CD14-positive monocyte (primary cell): Measurements from ENCODE around the gene ADAMTS10. TPM values are rescaled to one million over a fixed set of nuclear protein-coding genes. Genes with fewer than 3 reads are reported as not detected.
A peak's percentile ranks its signal among the peaks of the same experiment; 100 is the strongest.
"Not testable (repeated sequence)": the region's sequence is repeated elsewhere in the genome, so short reads cannot be mapped to it uniquely, and the experiment has no call there.

Source experiments
- DNase-seq, 3 donors: peaks; one replicate each; pipeline ENCODE4 v3.0.0-alpha.2; 2011 to 2022
- H2AFZ ChIP-seq: 2 replicates; pipeline ENCODE4 v1.6.0; 2012; ENCODE audit warnings: mild to moderate bottlenecking, low read depth, low read length, inconsistent platforms; ENCODE audit not compliant: insufficient read depth, poor library complexity, severe bottlenecking
- H3K27ac ChIP-seq, 2 donors: 1 replicate in 1 of 2; 2 replicates in 1 of 2; pipeline ENCODE4 v1.5.1; 2012 to 2013; ENCODE audit warnings: low read length in 2 of 2, control low read depth in 1 of 2, inconsistent platforms in 1 of 2, low read depth in 1 of 2, mild to moderate bottlenecking in 1 of 2
- H3K27me3 ChIP-seq, 2 donors: one replicate each; pipeline versions ENCODE4 v1.6.0 to v1.6.1; 2011 to 2013; ENCODE audit warnings: low read length in 2 of 2; ENCODE audit not compliant: control insufficient read depth in 2 of 2, insufficient read depth in 2 of 2
- H3K36me3 ChIP-seq, 2 donors: replicated peaks in 1 of 2; 1 replicate in 1 of 2; 2 replicates in 1 of 2; pipeline versions ENCODE4 v1.5.1 to v1.6.1; 2012 to 2013; ENCODE audit warnings: low read length in 2 of 2, control low read depth in 1 of 2, inconsistent platforms in 1 of 2, mild to moderate bottlenecking in 1 of 2; ENCODE audit not compliant: insufficient read depth in 2 of 2, control insufficient read depth in 1 of 2
- H3K4me1 ChIP-seq, 2 donors: 1 replicate in 1 of 2; 2 replicates in 1 of 2; pipeline versions ENCODE4 v1.5.1 to v1.6.1; 2012 to 2013; ENCODE audit warnings: low read length in 2 of 2, control low read depth in 1 of 2, inconsistent platforms in 1 of 2, mild to moderate bottlenecking in 1 of 2, moderate library complexity in 1 of 2; ENCODE audit not compliant: insufficient read depth in 2 of 2, control insufficient read depth in 1 of 2
- H3K4me2 ChIP-seq: replicated peaks from 2 replicates; pipeline ENCODE3; 2012; ENCODE audit warnings: low read length, moderate library complexity, mild to moderate bottlenecking; ENCODE audit not compliant: poor library complexity, severe bottlenecking; ENCODE audit errors: extremely low read depth
- H3K4me3 ChIP-seq, 3 experiments: fragments of 200-600 bp in 1 of 3; sonication (generic) in 1 of 3; replicated peaks in 1 of 3; 1 replicate in 2 of 3; 2 replicates in 1 of 3; pipeline ENCODE4 v1.5.1; 2011 to 2013; ENCODE audit warnings: low read length in 3 of 3, mild to moderate bottlenecking in 3 of 3, control low read depth in 2 of 3, low read depth in 2 of 3, inconsistent platforms in 1 of 3, moderate library complexity in 1 of 3
- H3K79me2 ChIP-seq: 2 replicates; pipeline ENCODE4 v1.6.0; 2012; ENCODE audit warnings: mild to moderate bottlenecking, control low read depth, inconsistent platforms, low read length, moderate library complexity; ENCODE audit not compliant: insufficient read depth
- H3K9ac ChIP-seq: 2 replicates; pipeline ENCODE4 v1.6.0; 2017; ENCODE audit warnings: low read length, mild to moderate bottlenecking; ENCODE audit not compliant: insufficient read depth, poor library complexity, severe bottlenecking
- H3K9me3 ChIP-seq, 2 donors: replicated peaks in 1 of 2; 1 replicate in 1 of 2; 2 replicates in 1 of 2; pipeline versions ENCODE4 v1.5.1 to v1.6.1; 2012 to 2013; ENCODE audit warnings: low read length in 2 of 2, control low read depth in 1 of 2; ENCODE audit not compliant: control insufficient read depth in 1 of 2, insufficient read depth in 1 of 2
- H4K20me1 ChIP-seq: 2 replicates; pipeline ENCODE4 v1.6.0; 2012; ENCODE audit warnings: mild to moderate bottlenecking, low read length, control low read depth, moderate library complexity; ENCODE audit not compliant: insufficient read depth
- H3K27ac Mint-ChIP-seq, 7 donors: one replicate each; pipeline ENCODE4 v1.8.0; 2020; ENCODE audit warnings: mild to moderate bottlenecking in 7 of 7, mixed read lengths in 7 of 7, moderate library complexity in 6 of 7, inconsistent platforms in 2 of 7
- H3K27me3 Mint-ChIP-seq, 3 donors: one replicate each; pipeline ENCODE4 v1.8.0; 2021 to 2022; ENCODE audit warnings: low read depth in 3 of 3, mild to moderate bottlenecking in 3 of 3, mixed read lengths in 3 of 3, moderate library complexity in 3 of 3, inconsistent platforms in 1 of 3
- H3K36me3 Mint-ChIP-seq, 2 donors: one replicate each; pipeline ENCODE4 v1.8.0; 2020; ENCODE audit warnings: mixed read lengths in 2 of 2, inconsistent platforms in 1 of 2, mild to moderate bottlenecking in 1 of 2
- H3K4me1 Mint-ChIP-seq: one replicate; pipeline ENCODE4 v1.8.0; 2020; ENCODE audit warnings: mild to moderate bottlenecking, mixed read lengths
- H3K4me3 Mint-ChIP-seq, 2 donors: one replicate each; pipeline ENCODE4 v1.8.0; 2020; ENCODE audit warnings: mild to moderate bottlenecking in 2 of 2, mixed read lengths in 2 of 2, moderate library complexity in 1 of 2
- H3K9me3 Mint-ChIP-seq, 7 donors: one replicate each; pipeline ENCODE4 v1.8.0; 2020 to 2022; ENCODE audit warnings: mixed read lengths in 7 of 7, mild to moderate bottlenecking in 6 of 7, moderate library complexity in 6 of 7, inconsistent platforms in 2 of 7
- WGBS: methylation state at CpG from one replicate; pipeline ENCODE4 v1.1.5; 2013; ENCODE audit warnings: missing lambda C conversion rate; ENCODE audit not compliant: insufficient coverage; 5-methylcytosine and 5-hydroxymethylcytosine counted together
- intact Hi-C, 2 donors: fragments of 100-400 bp; cut with micrococcal nuclease; formaldehyde crosslinking; loops; one replicate each; pipeline versions ENCODE4 v1.15.0 to v1.15.1; 2023
- polyA plus RNA-seq, 3 donors: library from polyadenylated mRNA; depleted of rRNA in 1 of 3; unstranded in 2 of 3; stranded (reverse) in 1 of 3; fragments of 300-500 nt in 2 of 3; fragments of >200 nt in 1 of 3; fragmentation: Illumina TruSeq in 2 of 3; gene quantifications; 1 replicate in 2 of 3; 2 replicates in 1 of 3; pipeline ENCODE4 v1.2.3, GENCODE V29; 2012 to 2021
- TF ChIP-seq, protein P1 (sequence below): fragments of 200-600 bp; IDR thresholded peaks from one replicate; pipeline ENCODE4 v1.8.0; 2022; ENCODE audit warnings: antibody characterized with exemption, mild to moderate bottlenecking

Gene ADAMTS10
- polyA plus RNA-seq, 3 donors, result 2.3 TPM; not detected in 2

- intact Hi-C loops, result loop anchor here (5.0 to 10.0 kb wide), 4 partner anchors 33 to 221 kb away; partner anchors contain the start of gene MARCHF2 (in 1 of the 2)
- DNase-seq, result peak in 2 of 3 donors; percentile 39 to 58
- TF ChIP-seq, protein P1, sequence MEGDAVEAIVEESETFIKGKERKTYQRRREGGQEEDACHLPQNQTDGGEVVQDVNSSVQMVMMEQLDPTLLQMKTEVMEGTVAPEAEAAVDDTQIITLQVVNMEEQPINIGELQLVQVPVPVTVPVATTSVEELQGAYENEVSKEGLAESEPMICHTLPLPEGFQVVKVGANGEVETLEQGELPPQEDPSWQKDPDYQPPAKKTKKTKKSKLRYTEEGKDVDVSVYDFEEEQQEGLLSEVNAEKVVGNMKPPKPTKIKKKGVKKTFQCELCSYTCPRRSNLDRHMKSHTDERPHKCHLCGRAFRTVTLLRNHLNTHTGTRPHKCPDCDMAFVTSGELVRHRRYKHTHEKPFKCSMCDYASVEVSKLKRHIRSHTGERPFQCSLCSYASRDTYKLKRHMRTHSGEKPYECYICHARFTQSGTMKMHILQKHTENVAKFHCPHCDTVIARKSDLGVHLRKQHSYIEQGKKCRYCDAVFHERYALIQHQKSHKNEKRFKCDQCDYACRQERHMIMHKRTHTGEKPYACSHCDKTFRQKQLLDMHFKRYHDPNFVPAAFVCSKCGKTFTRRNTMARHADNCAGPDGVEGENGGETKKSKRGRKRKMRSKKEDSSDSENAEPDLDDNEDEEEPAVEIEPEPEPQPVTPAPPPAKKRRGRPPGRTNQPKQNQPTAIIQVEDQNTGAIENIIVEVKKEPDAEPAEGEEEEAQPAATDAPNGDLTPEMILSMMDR, result no peak
These were observed 35.0 kb downstream of the ADAMTS10 start for GRCh38 chr19:8575467-8575997.

GRCh38 chr19:8574619-8574922 lies 35.9 kb downstream of the ADAMTS10 start:
- not testable (repeated sequence) for H3K9me3 ChIP-seq, DNase-seq, H3K27me3 Mint-ChIP-seq, H3K9me3 Mint-ChIP-seq, H2AFZ ChIP-seq, H3K27me3 ChIP-seq, H3K9ac ChIP-seq
- Histone ChIP-seq H3K4me1 (peaks cover 79 to 88% of the 10 kb centered on the region in 2 donors), H3K27ac (peak overlapping the region; percentile 85 to 92), H3K4me3 (peak overlapping the region; percentile 29 to 100 (median 85)), H3K4me2 (peak overlapping the region; percentile 99), H3K36me3 (peaks cover 4 to 13% of the 10 kb centered on the region in 2 donors), H3K79me2 (peaks cover 99% of the 10 kb centered on the region), H4K20me1 (peaks cover 93% of the 10 kb centered on the region)
- intact Hi-C loops, result loop anchor here (10.0 kb wide), 2 partner anchors 70 to 220 kb away; no protein-coding TSS in a partner anchor
- Mint-ChIP-seq H3K4me1 (peaks cover 85% of the 10 kb centered on the region), H3K27ac (peak overlapping the region; percentile 96 to 99 (median 99)), H3K4me3 (peak overlapping the region; percentile 98 to 100), H3K36me3 (peaks cover 48 to 62% of the 10 kb centered on the region in 2 donors)
- no CpG with 5 or more reads among the region's 7 CpGs for WGBS

More at GRCh38 chr19:8575467-8575997, 35.0 kb downstream of the ADAMTS10 start:
- H3K79me2 ChIP-seq, result peaks cover 98% of the 10 kb centered on the region
- Mint-ChIP-seq H3K9me3 (peaks cover 0 to 6% (median 0%) of the 10 kb centered on the region in 7 donors), H3K4me3 (peak overlapping the region; percentile 98 to 100), H3K27me3 (peaks cover 0 to 2% (median 0%) of the 10 kb centered on the region in 3 donors), H3K27ac (peak overlapping the region; percentile 96 to 99 (median 99)), H3K36me3 (peaks cover 44 to 52% of the 10 kb centered on the region in 2 donors), H3K4me1 (peaks cover 78% of the 10 kb centered on the region)
- H3K9ac ChIP-seq, result peak overlapping the region; percentile 92
- no peak overlapping the region for H2AFZ ChIP-seq
- peak overlapping the region; percentile 85 to 100 (median 98) for H3K4me3 ChIP-seq
- H3K9me3 ChIP-seq, result no peaks in the 10 kb centered on the region
- peak overlapping the region; percentile 85 to 92 for H3K27ac ChIP-seq
- H4K20me1 ChIP-seq, result peaks cover 94% of the 10 kb centered on the region
- peak overlapping the region; percentile 99 for H3K4me2 ChIP-seq
- no peaks in the 10 kb centered on the region for H3K27me3 ChIP-seq
- 56% methylated on average over 4 of the region's 10 CpGs for WGBS
- peaks cover 4 to 13% of the 10 kb centered on the region in 2 donors for H3K36me3 ChIP-seq
- peaks cover 78 to 88% of the 10 kb centered on the region in 2 donors for H3K4me1 ChIP-seq
